GM19463 (cell line): ENCODE measurements around the gene LCP1.

ENCODE experiments used
- ATAC-seq: cut with Tn5 transposase; IDR thresholded peaks from one replicate; pipeline ENCODE4 v1.9.1; 2021; ENCODE audit warnings: mild to moderate bottlenecking, moderate library complexity; ENCODE audit not compliant: unreplicated experiment

LCP1 gene

DNA sequence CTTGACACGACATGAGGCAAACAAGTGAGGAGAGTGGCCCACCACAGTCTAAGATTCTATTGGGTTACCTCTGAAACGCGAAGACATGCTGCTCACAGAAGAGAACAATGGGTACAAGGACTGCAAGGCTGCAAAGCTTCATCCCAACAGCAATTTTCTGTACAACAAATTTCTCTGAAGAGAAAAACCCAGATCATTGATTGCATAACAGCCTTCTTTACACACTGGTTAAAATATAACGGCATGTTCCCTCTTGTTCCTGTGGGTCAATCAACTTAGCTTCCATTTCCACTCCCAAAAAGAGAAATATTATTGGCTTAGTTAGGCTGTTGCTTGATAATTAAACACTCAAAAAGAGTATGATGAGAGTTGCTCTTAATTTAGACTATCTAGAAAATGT is 77.1 kb downstream of the LCP1 start, which contains the start of gene CPB2:
Gene CPB2 (minus strand): TSS at position 166 of the 400 bp plus-strand sequence. CDS start 24 bp downstream, at position 142.
- no peak for ATAC-seq

DNA sequence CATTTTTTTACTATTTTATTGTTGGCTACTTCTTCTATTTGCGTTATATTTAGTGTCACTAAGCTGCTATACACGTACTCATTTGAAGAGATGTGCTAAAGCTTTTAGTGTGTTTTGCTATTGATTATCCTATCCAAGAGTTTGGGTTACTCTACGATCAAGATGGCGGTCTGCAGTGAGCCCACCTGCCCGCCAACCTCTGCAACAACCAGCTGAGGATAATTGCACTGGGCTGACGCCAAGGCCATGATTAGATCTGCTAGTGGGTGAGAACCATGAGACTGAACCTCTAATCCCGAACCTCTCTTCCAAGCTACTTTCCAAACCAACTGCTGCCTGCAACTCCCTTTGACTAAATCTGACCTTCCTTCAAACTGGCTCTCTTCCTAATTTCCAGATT is 78.9 kb downstream of the LCP1 start:
- ATAC-seq: no peak

DNA sequence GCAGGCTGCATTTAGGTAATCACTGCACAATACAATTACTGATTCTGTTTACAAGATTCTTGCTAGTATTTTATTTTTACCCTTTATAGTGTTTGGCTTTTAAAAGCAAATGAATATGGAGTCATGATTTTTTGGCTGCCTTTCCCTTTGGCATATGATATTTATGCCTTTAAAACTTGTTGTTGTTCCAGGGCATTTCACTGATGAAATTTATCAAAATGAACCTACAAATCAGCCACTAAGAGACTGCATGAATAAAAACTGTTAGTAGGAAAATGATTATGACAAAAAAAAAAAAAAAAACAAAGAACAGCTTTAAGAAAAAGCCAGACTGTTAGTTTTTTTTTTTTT is 79.7 kb downstream of the LCP1 start:
- ATAC-seq: no peak

DNA sequence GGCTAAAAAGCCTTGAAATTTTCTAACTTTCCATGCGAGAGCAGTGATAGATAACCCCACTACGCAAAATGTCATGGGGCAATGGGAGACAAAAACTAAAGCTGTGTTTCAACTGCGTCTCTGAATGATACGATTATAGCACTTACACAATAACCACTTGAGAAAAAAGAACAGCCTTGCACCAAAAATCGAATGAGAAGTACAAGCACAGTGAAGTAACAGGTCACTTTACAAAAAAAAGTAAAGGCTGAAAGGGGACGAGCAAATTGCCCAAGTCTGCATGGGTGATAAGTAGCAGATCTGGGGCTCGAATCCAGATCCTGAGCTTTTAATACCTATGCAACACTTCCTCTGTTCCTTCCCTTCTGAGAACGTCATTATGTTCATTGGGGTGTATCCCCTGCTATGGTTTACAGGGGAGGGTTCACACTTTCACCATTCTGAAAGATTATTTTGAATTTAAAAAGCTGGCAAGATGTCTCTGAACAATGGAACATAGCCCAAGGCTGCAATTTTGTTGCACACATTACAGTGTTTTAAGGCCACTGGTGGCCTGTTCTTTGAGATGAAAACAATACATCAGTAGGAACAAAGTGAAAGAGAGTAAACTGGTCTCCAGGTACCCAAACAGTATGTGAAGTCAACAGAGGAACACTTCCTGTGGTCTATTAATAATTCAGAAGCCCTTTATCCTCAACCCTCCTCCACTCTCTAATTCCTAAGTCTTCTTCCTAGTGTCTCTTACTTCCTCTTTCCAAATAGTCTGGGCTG is 80.3 kb downstream of the LCP1 start:
- ATAC-seq: no peak

DNA sequence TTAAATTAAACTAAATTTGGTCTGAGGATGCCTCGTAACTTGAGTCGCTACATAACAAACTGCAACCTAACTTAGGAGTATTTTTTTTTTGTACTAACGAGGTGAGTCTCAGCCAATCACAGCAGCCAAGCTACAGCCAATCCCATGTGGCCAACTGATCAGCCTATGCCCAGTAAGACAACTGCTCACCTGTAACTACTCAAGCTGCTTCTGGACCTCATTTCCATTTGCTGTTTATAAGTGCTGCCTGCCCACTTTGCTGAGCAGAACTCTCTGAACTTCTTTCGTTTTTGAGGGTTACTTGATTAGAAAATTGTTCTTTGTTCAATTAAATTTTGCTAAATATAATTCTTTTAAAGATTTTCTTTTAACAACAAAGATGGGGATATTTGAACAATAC is 81.0 kb downstream of the LCP1 start:
- no peak for ATAC-seq

DNA sequence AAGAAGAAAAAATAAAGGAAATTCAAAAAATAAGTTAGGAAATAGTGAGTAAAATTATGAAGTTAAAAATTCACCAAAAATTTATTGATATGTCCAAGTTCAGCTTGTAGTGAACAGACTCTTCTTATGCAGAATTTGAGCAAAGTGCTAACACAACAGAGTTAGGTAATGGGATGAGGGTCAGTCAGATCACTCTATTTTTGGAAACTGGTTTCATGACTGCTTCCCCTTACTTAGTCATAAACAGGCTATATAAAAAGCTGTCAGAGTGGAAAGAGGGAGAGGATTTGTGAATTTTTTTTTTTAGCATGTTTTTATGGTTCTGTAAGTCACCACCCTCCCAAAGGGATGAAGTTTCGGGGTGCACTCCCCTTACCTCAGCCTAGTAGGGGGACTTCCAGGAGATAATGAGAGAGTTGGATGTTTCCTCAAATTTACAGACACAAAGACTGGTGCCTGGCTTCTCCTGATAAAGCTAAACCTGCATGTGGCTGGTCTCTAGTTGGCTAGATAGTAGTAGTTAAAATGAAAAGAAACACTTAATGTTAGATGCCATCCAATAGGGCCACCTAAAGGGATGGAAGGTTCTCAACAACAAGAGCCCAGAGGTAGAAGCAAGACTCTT is 81.7 kb downstream of the LCP1 start:
- no peak for ATAC-seq

DNA sequence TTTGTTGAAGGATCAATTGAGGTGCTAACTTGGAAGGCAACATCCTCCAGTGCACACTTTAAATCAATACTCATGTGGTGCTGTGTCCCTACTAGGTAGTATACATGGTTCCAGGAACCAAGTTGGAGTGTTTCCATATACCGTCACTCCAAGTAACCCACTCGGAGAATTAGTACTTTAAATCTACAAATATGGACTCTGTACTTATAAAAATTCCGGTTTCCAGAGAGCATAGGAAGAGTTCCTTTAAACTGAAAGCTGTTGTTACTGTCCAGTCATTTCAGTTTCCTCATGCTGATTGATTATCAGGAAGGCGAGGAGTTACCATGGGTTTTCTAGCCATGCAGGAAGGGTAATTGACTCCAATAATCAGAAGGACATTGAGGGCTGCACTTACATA is 84.3 kb downstream of the LCP1 start:
- no peak for ATAC-seq

DNA sequence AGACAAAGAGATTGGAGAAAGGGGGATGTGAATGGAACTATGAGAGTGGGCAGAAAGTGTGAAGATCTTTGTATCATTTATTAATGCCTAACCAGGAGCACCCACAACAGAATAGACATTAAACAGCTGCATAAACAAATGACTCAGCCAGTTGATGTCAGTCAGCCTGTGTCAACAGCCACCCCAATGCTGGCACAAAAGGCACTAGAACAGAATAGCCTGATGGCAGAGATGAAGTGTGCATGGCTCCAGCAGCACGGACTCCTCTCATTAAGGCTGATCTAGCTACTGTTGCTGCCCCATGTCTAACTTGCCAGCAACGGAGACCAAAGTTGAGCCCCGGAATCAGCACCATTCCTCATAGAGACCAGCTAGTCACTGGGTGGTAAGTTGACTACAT is 85.0 kb downstream of the LCP1 start:
- ATAC-seq: no peak

DNA sequence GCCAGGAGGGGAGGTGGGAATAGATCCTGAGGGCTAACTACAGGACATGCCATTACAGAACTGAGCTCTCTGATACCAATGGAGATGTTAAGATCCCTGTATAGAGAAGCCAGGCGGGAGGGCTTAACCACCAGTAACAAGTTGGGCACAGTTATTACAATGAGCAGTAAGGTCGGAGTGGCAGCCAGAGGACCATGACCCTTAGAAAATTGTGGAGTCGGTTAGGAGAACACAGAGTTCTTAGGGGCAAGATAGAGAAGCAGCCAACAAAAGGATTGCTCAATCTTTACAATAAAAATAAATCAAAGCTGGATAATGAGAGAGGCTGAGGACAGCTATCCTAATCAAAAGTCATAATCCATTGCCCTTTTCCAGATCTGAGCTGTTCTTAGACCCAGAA is 87.5 kb downstream of the LCP1 start:
- ATAC-seq: no peak

DNA sequence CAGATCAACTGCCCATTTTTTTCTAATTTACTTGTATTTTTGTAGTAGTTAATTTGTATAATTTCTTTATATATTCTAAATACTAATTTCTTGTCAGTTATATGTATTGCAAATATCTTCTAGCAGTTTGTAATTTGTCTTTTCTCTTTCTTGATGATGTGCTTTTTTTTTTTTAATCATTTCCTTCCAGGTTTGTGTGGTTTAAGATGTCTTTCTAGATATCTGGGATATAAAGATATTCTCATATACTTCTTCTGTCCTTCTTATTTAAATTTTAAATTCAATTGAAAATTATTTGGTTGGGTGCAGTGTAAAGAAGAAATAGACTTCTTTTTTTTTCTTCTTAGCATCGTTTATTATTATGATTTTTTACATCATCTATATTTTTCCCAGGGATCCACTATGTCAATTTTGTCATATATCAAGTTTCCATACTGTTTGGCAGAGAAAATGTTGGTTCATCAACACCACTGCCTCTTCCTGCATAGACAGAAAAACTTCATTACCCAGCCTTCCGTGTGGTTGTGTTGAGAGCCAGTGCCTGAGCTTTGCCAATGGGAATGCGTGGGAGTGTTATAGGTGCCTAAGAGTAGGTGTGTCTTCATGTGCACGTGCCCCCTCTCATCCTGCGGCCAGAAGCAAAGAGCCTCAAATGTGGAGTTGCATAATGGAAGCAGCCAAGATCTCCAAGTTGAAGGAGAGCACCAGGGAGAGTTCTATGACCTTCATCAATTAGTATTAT is 93.0 kb downstream of the LCP1 start:
- no peak for ATAC-seq

DNA sequence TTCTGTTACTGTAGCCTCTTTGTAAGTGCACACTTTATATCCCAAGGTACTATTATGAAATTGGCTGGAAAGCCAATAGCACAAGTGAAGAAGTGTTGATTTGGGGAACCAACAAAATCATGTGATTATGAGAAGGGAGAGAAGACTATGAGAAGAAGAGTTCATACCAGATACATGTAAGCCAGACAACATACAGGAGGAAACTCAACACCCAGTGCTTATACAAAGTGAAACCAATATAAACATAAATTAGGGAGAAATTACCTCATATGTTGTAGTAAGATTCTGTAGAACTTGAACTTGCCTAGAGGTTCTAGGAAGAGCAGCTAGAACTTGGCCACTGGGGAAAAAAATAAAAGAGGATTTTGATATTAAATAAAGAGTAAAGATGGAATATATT is 94.5 kb downstream of the LCP1 start:
- no peak for ATAC-seq

DNA sequence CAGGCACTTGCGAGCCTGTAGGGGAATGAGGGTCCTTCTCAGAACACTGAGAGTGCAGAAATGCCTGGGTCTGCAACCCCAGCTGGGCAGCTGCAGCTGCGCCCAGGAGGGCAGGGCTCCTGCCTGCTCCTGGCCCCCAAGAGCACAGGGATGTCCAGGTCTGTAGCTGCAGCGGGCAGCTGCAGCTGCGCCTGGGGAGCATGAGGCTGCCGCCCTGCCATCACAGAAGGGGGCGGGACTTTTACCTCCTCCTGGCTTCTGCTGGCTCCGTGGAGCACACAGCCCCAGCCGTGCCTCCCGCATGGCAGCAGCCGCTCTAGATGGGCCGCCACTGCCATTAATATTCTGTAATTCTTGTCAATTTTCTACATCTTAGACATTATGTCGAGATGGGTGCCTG is 95.0 kb downstream of the LCP1 start:
- ATAC-seq: no peak

DNA sequence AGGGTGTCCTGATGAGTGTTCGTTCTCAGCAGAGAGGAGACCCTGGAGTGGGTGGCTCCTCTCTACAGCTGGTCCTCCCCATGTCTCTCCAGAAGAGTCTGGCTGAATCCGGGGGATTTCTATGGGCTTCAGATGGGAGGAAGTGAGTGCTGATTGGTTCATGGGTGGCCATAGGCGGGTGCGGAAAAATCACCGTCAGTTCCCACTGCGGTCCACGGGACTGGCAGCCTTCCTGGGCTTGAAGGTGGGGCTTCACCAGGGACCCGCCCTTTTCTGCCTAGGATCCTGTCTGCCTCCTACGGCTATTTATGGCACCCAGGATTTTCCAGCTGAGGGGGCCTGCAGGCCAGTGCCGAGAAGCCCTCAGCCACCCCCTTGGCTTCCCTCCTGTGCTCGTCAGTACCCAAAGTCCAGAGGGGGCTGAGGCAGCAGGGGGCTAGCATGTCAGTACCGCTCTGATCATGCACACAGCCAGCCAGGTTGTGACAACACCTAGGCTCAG is 95.5 kb downstream of the LCP1 start:
- ATAC-seq: no peak

DNA sequence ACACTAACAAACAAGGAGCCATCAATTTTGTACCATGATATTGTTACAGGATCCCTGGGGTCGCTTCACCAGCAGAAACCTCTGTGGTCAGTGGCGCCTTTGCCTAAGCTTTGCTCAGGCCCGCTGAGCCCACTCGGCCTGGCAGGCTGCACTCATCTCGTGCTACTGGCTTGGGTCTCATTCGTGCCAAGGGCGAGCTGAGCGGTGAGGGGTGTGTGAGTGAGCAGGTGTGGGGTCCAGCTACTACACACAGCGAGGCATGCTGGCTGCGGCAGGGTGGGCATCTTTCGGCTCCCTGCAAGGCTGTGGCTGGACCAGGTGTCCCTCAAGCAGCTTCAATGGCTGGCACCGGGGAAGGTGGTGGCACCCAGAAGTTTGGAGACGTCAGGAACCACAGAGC is 96.2 kb downstream of the LCP1 start:
- ATAC-seq: no peak

DNA sequence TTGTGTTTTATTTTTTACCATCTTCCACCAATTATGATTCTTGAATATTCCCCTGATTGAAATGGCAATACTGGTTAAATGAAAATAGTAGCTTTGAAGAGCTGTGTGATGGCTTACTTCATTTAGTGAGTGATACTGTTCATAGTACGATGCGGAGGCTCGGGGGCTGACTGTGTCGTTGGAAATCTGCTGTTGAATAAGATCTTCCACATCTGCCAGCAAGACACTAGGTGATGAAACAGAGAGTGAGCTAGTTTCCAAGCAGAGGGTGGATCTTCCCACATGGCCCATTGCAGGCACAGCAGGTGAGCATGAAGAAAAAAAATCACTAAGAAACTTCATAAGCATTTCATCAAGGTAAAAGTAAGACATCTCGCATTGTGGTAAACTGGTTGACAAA is 99.7 kb downstream of the LCP1 start:
- no peak for ATAC-seq

DNA sequence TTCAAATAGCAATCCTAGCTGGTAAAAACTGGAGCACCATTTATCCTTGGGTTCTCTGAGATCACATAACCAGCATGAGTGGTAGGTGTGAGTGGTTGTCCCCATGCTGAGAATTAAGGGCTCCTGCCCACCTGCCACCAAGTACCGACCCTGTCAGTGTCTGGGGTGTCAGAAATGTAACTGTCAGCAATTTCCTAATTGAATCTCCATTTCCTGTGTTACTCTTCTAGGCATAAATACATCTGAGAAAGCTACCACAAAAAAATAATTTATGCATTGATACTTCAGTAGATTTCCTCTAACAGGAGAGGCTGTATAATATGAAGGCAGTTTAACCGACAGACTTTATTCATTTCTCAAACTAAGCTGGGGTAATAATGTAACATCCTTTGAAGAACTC is 102.2 kb downstream of the LCP1 start:
- no peak for ATAC-seq

DNA sequence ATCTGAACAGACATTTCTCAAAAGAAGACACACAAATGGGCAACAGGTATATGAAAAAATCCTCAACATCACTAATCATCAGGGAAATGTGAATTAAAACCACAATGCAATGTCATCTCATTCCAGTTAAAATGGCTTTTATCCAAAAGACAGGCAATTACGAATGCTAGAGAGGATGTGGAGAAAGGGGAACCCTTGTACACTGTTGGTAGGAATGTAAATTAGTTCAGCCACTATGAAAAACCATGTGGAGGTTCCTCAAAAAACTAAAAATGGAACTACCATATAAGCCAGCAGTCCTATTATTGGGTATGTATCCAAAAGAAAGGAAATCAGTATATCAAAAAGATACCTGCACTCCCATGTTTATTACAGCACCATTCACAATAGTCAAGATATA is 104.7 kb downstream of the LCP1 start:
- no peak for ATAC-seq

DNA sequence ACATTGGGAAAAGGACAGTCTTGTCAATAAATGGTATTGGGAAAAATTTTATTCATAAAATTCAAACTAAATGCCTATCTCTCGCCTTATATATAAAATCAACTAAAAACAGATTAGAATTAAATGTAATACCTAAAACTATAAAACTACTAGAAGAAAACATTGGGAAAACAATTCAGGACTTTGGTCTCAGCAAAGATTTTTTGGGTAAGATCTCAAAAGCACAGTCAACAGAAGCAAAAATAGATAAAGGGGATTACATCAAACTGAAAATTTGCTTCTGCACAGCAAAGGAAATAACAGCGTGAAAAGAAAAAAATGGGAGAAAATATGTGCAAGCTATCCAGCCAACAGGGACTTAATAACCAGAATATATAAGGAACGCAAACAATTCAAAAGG is 105.2 kb downstream of the LCP1 start:
- no peak for ATAC-seq
